GM19099 (cell line): ENCODE data around the gene CNTRL.

Source experiments
- POLR2A ChIP-seq: IDR thresholded peaks from 3 replicates; pipeline ENCODE4 v1.6.1; 2011; ENCODE audit warnings: low read depth; ENCODE audit not compliant: insufficient read length; ENCODE audit errors: extremely low read depth

Gene CNTRL

GRCh38 chr9:121182989-121183388 lies 108.2 kb downstream of the CNTRL start:
- no peak for TF ChIP-seq POLR2A

- TF ChIP-seq POLR2A: no peak
Measured at GRCh38 chr9:121183666-121184423, 109.1 kb downstream of the CNTRL start.

GRCh38 chr9:121184463-121184862 lies 109.7 kb downstream of the CNTRL start:
- TF ChIP-seq POLR2A: no peak

GRCh38 chr9:121185178-121185745 lies 110.5 kb downstream of the CNTRL start:
- TF ChIP-seq POLR2A: no peak

GRCh38 chr9:121185774-121186403 lies 111.1 kb downstream of the CNTRL start:
- TF ChIP-seq POLR2A: no peak

- no peak for TF ChIP-seq POLR2A
Measured at GRCh38 chr9:121187636-121188305, 113.0 kb downstream of the CNTRL start.

GRCh38 chr9:121189006-121189405 lies 114.3 kb downstream of the CNTRL start:
- TF ChIP-seq POLR2A: no peak

- no peak for TF ChIP-seq POLR2A
Measured at GRCh38 chr9:121189660-121190059, 114.9 kb downstream of the CNTRL start.

- TF ChIP-seq POLR2A: no peak
Measured at GRCh38 chr9:121191235-121191634, 116.5 kb downstream of the CNTRL start.

GRCh38 chr9:121192518-121192917 lies 117.8 kb downstream of the CNTRL start:
- no peak for TF ChIP-seq POLR2A

GRCh38 chr9:121192959-121193640 lies 118.3 kb downstream of the CNTRL start:
- TF ChIP-seq POLR2A: no peak

- TF ChIP-seq POLR2A: no peak
Measured at GRCh38 chr9:121194730-121195129, 120.0 kb downstream of the CNTRL start.

- TF ChIP-seq POLR2A: no peak
Measured at GRCh38 chr9:121196389-121196788, 121.6 kb downstream of the CNTRL start.

- TF ChIP-seq POLR2A: no peak
Measured at GRCh38 chr9:121197132-121197531, 122.4 kb downstream of the CNTRL start.

- no peak for TF ChIP-seq POLR2A
Measured at GRCh38 chr9:121198512-121199042, 123.8 kb downstream of the CNTRL start.

GRCh38 chr9:121199921-121200320 lies 125.2 kb downstream of the CNTRL start:
- no peak for TF ChIP-seq POLR2A

GRCh38 chr9:121200356-121200755 lies 125.6 kb downstream of the CNTRL start:
- no peak for TF ChIP-seq POLR2A
